ENCODE results near the gene DEFB131B.
"Not testable (repeated sequence)": the region's sequence is repeated elsewhere in the genome, so short reads cannot be mapped to it uniquely, and the experiment has no call there.

DNA sequence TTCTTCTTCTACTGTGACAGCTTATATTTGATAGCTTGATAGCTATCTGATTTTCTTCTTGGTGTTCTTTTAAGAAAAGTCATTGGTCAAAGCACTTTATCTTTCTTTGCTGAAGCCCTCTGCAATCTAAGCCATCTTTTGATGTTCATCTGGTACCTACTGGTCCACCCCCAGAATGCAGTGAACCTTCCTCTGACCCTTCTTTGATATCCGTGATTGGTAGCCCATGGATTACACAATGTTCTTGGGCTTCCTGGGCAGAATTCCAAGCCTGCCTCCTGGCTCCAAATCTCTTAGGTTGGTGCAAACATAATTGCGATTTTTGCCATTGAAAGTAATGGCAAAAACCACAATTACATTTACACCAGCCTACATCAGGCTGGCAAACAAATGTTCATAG, 2.0 kb upstream of the DEFB131B start:
- TF ChIP-seq EZH2 (IDR thresholded peaks at IDR 0.05; ENCODE audit: insufficient read depth, poor library complexity, severe bottlenecking); EZH2phosphoT487 (IDR thresholded peaks at IDR 0.05; ENCODE audit: insufficient read depth, low read depth): not testable (repeated sequence)

Measured in GM23248 (cell line).